ENCODE data around the gene DCC.

DCC gene

GRCh38 chr18:52439457-52439856 is 99.5 kb downstream of the DCC start:
- Histone ChIP-seq H3K4me3 (no peak overlapping the region), H3K9me3 (ENCODE audit: low read depth, low read length) (no peaks in the 10 kb centered on the region), H3K9ac (ENCODE audit: insufficient read length) (no peak overlapping the region), H3K27ac (no peak overlapping the region), H3K36me3 (ENCODE audit: insufficient read depth, low read length) (no peaks in the 10 kb centered on the region)
- no peak for DNase-seq (ENCODE audit: low read depth, low spot score)
- TF ChIP-seq POLR2AphosphoS5 (IDR thresholded peaks at IDR 0.05; ENCODE audit: borderline replicate concordance, low read depth, low read length) (no peak), EZH2 (IDR thresholded peaks at IDR 0.05) (no peak), FOXP2 (optimal IDR thresholded peaks at IDR 0.05; ENCODE audit: control extremely low read depth, extremely low read length, insufficient read depth) (no peak)

GRCh38 chr18:52441794-52442193 is 101.8 kb downstream of the DCC start:
- TF ChIP-seq FOXP2 (optimal IDR thresholded peaks at IDR 0.05; ENCODE audit: control extremely low read depth, extremely low read length, insufficient read depth) (no peak), EZH2 (IDR thresholded peaks at IDR 0.05) (no peak), POLR2AphosphoS5 (IDR thresholded peaks at IDR 0.05; ENCODE audit: borderline replicate concordance, low read depth, low read length) (no peak)
- H3K4me3 ChIP-seq, result no peak overlapping the region
- no peak overlapping the region for H3K9ac ChIP-seq (ENCODE audit: insufficient read length)
- no peak overlapping the region for H3K27ac ChIP-seq
- DNase-seq (ENCODE audit: low read depth, low spot score), result no peak
- H3K9me3 ChIP-seq (ENCODE audit: low read depth, low read length), result no peaks in the 10 kb centered on the region
- H3K36me3 ChIP-seq (ENCODE audit: insufficient read depth, low read length), result no peaks in the 10 kb centered on the region

- Histone ChIP-seq H3K9ac (ENCODE audit: insufficient read length) (no peak overlapping the region), H3K9me3 (ENCODE audit: low read depth, low read length) (no peaks in the 10 kb centered on the region), H3K36me3 (ENCODE audit: insufficient read depth, low read length) (no peaks in the 10 kb centered on the region), H3K4me3 (no peak overlapping the region), H3K27ac (no peak overlapping the region)
- no peak for DNase-seq (ENCODE audit: low read depth, low spot score)
- TF ChIP-seq FOXP2 (optimal IDR thresholded peaks at IDR 0.05; ENCODE audit: control extremely low read depth, extremely low read length, insufficient read depth), result no peak
Measured at GRCh38 chr18:52442686-52443085, 102.7 kb downstream of the DCC start.

GRCh38 chr18:52451256-52451655 is 111.3 kb downstream of the DCC start:
- TF ChIP-seq EZH2 (IDR thresholded peaks at IDR 0.05) (no peak), POLR2AphosphoS5 (IDR thresholded peaks at IDR 0.05; ENCODE audit: borderline replicate concordance, low read depth, low read length) (no peak), FOXP2 (optimal IDR thresholded peaks at IDR 0.05; ENCODE audit: control extremely low read depth, extremely low read length, insufficient read depth) (no peak)
- H3K9ac ChIP-seq (ENCODE audit: insufficient read length), result no peak overlapping the region
- H3K9me3 ChIP-seq (ENCODE audit: low read depth, low read length), result no peaks in the 10 kb centered on the region
- DNase-seq (ENCODE audit: low read depth, low spot score), result no peak
- no peak overlapping the region for H3K4me3 ChIP-seq
- no peaks in the 10 kb centered on the region for H3K36me3 ChIP-seq (ENCODE audit: insufficient read depth, low read length)
- no peak overlapping the region for H3K27ac ChIP-seq

GRCh38 chr18:52451851-52452250 is 111.9 kb downstream of the DCC start:
- DNase-seq (ENCODE audit: low read depth, low spot score), result no peak
- TF ChIP-seq POLR2AphosphoS5 (IDR thresholded peaks at IDR 0.05; ENCODE audit: borderline replicate concordance, low read depth, low read length) (no peak), EZH2 (IDR thresholded peaks at IDR 0.05) (no peak), FOXP2 (optimal IDR thresholded peaks at IDR 0.05; ENCODE audit: control extremely low read depth, extremely low read length, insufficient read depth) (no peak)
- H3K27ac ChIP-seq, result no peak overlapping the region
- H3K4me3 ChIP-seq, result no peak overlapping the region
- H3K9me3 ChIP-seq (ENCODE audit: low read depth, low read length), result no peaks in the 10 kb centered on the region
- H3K36me3 ChIP-seq (ENCODE audit: insufficient read depth, low read length), result no peaks in the 10 kb centered on the region
- H3K9ac ChIP-seq (ENCODE audit: insufficient read length), result no peak overlapping the region

GRCh38 chr18:52452427-52452826 is 112.4 kb downstream of the DCC start:
- Histone ChIP-seq H3K36me3 (ENCODE audit: insufficient read depth, low read length) (no peaks in the 10 kb centered on the region), H3K27ac (no peak overlapping the region), H3K9me3 (ENCODE audit: low read depth, low read length) (no peaks in the 10 kb centered on the region), H3K9ac (ENCODE audit: insufficient read length) (no peak overlapping the region), H3K4me3 (no peak overlapping the region)
- TF ChIP-seq POLR2AphosphoS5 (IDR thresholded peaks at IDR 0.05; ENCODE audit: borderline replicate concordance, low read depth, low read length), result no peak
- no peak for TF ChIP-seq FOXP2 (optimal IDR thresholded peaks at IDR 0.05; ENCODE audit: control extremely low read depth, extremely low read length, insufficient read depth)
- DNase-seq (ENCODE audit: low read depth, low spot score), result no peak

- Histone ChIP-seq H3K27ac (no peak overlapping the region), H3K36me3 (ENCODE audit: insufficient read depth, low read length) (no peaks in the 10 kb centered on the region), H3K9ac (ENCODE audit: insufficient read length) (no peak overlapping the region), H3K4me3 (no peak overlapping the region), H3K9me3 (ENCODE audit: low read depth, low read length) (no peaks in the 10 kb centered on the region)
- TF ChIP-seq POLR2AphosphoS5 (IDR thresholded peaks at IDR 0.05; ENCODE audit: borderline replicate concordance, low read depth, low read length) (no peak), EZH2 (IDR thresholded peaks at IDR 0.05) (no peak)
- DNase-seq (ENCODE audit: low read depth, low spot score), result no peak
Measured at GRCh38 chr18:52459890-52460289, 119.9 kb downstream of the DCC start.

- DNase-seq (ENCODE audit: low read depth, low spot score), result no peak
- Histone ChIP-seq H3K9me3 (ENCODE audit: low read depth, low read length) (no peaks in the 10 kb centered on the region), H3K36me3 (ENCODE audit: insufficient read depth, low read length) (no peaks in the 10 kb centered on the region), H3K9ac (ENCODE audit: insufficient read length) (no peak overlapping the region), H3K4me3 (no peak overlapping the region), H3K27ac (no peak overlapping the region)
- TF ChIP-seq FOXP2 (optimal IDR thresholded peaks at IDR 0.05; ENCODE audit: control extremely low read depth, extremely low read length, insufficient read depth) (no peak), EZH2 (IDR thresholded peaks at IDR 0.05) (no peak), POLR2AphosphoS5 (IDR thresholded peaks at IDR 0.05; ENCODE audit: borderline replicate concordance, low read depth, low read length) (no peak)
Measured at GRCh38 chr18:52462853-52463252, 122.9 kb downstream of the DCC start.

GRCh38 chr18:52465391-52465790 is 125.4 kb downstream of the DCC start:
- no peaks in the 10 kb centered on the region for H3K9me3 ChIP-seq (ENCODE audit: low read depth, low read length)
- H3K36me3 ChIP-seq (ENCODE audit: insufficient read depth, low read length), result no peaks in the 10 kb centered on the region
- H3K4me3 ChIP-seq, result no peak overlapping the region
- no peak for TF ChIP-seq EZH2 (IDR thresholded peaks at IDR 0.05)
- no peak for TF ChIP-seq POLR2AphosphoS5 (IDR thresholded peaks at IDR 0.05; ENCODE audit: borderline replicate concordance, low read depth, low read length)
- no peak for TF ChIP-seq FOXP2 (optimal IDR thresholded peaks at IDR 0.05; ENCODE audit: control extremely low read depth, extremely low read length, insufficient read depth)
- H3K27ac ChIP-seq, result no peak overlapping the region
- H3K9ac ChIP-seq (ENCODE audit: insufficient read length), result no peak overlapping the region
- no peak for DNase-seq (ENCODE audit: low read depth, low spot score)

Data from SK-N-MC (cell line).